ENCODE data around the gene PUSL1.
A peak's percentile ranks its signal among the peaks of the same experiment; 100 is the strongest.

Gene PUSL1

DNA sequence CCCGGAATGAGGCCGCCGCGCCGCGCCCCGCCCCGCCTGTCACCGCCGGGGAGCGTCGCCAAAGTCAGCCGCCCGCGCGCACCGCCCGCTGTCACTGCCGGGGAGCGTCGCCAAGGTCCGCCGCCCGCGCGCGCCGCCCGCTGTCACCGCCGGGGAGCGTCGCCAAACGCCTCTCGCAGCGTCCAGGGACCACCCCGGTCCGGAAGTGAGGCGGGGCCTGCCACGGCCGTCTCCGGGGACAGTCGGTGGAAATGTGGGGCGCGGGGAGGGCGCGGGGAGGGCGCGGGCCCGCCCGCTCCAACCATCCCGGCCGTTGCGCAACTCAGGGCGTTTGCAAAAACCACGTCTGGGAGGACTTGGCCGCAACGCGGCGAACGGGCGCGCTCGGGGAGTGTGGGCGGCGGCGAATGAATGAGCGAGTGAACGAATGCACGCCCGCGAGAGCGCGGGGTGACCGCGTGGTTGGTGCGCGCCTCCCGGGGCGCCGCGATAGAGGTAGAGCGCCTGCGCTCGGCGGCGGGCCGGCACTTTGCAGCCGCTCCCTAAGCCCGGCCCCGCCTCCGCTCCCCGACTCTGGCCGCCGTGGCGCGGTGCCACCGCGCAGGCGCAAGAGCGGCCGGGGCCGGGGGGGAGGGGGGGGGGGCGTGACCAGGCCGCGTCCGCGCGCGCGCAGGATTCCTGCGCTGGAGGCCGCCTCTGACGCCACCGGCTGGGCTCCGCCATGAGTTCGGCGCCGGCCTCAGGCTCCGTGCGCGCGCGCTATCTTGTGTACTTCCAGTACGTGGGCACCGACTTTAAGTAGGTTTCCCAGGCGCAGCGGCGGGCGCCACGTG, at the start of gene PUSL1, which contains the start of gene ACAP3:
PUSL1 (plus strand) TSS at position 675 of the 833 bp plus-strand sequence; CDS start at position 722, 47 bp downstream.
ACAP3 (minus strand) TSS at position 8 of the 833 bp plus-strand sequence. CDS start 115 bp downstream, outside the sequence.
- peak; percentile 82 to 87 for DNase-seq

DNA sequence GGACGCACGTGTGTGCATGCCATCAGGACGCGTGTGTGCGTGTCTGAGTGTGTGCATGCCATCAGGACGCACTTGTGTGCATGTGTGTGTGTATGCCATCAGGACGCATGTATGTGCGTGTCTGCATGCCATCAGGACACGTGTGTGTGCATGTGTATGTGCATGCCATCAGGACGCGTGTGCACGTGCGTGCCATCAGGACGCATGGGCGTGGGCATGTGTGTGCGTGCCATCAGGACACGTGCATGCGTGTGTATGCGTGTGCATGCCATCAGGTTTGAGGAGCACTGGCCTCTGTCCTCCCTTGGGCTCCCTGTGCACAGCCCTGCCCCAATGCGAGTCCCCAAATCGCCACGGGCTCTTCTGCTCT, 49.3 kb upstream of the PUSL1 start:
- DNase-seq = no peak

- no peak for DNase-seq
Measured at GRCh38 chr1:1259540-1259939, 48.9 kb upstream of the PUSL1 start.

- DNase-seq = no peak
Measured at GRCh38 chr1:1259951-1260600, 48.3 kb upstream of the PUSL1 start.

DNA sequence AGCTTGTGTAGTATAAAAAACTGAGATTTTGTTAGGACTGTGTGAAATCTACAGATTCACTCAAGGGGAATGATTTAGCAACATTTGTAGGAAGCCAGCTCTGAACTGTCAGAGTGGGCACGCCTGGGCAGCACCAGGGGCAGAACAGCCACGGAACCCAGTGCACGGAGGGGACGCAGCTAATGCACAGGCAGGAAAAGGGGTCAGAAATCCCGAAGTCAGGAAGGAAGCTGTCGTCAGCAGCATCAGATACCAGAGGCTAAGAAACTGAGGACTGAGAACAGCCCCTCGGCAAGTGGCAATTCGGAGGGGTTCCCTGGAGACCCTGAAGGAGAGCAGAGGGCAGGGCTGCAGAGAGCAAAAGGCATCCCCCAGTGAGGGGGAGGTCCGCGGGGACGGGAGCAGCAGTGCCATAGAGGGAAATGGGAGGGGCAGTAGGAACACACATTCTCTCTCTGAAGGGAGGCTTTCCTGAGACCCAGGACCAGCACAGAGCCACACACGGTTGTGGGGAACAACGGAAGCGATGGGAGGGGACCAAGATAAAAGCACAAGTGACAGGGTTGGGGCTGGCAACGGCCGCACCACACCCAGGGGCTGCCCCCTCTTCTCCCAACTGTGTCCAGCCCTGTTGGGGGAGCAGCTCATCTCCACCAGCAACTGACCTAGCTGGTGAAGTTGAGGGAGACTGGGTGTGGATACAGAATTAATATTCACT, 47.4 kb upstream of the PUSL1 start:
- no peak for DNase-seq

- DNase-seq = no peak
Measured at GRCh38 chr1:1262071-1262470, 46.3 kb upstream of the PUSL1 start.

- DNase-seq = no peak
Measured at GRCh38 chr1:1262758-1263157, 45.6 kb upstream of the PUSL1 start.

GRCh38 chr1:1264026-1264425, 44.4 kb upstream of the PUSL1 start:
- DNase-seq = no peak

GRCh38 chr1:1264868-1265272, 43.5 kb upstream of the PUSL1 start:
- DNase-seq = no peak

- DNase-seq = no peak
Measured at GRCh38 chr1:1267488-1268283, 40.7 kb upstream of the PUSL1 start.

DNA sequence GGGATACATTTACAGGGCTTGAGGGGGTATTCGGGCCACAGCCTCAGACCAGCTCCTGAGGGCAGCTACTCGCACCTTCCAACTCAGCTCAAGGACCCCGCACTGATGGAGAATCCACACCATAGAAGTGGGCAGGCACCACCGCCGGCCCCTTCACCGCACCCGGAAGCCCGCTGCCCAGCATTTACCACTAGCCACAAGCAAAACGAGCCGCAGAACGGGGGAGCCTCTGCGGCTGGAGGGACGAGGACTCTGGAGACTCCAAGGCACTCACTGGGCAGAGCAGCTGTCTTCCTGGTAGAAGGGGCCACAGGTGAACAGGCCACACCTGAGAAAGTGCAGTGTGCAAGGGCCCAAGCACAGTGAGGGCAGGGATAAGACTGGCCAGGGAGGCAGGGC, 40.1 kb upstream of the PUSL1 start:
- no peak for DNase-seq

- no peak for DNase-seq
Measured at GRCh38 chr1:1270813-1271212, 37.6 kb upstream of the PUSL1 start.

- DNase-seq = no peak
Measured at GRCh38 chr1:1272341-1273208, 35.8 kb upstream of the PUSL1 start.

DNA sequence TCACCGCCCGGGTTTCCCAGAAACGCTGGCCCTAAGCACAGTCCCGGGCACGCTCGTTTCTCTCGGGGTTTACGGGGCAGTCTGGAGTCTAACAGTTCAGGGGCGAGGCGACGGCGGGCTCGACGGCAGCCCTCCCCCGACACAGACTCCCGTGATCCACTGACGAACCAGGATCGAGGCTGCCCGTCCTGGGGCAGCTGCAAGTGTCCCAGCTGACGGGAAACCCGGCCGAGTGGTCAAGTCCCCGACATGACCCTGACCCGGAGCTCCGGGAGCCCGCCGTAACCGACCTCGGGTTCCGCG, 35.2 kb upstream of the PUSL1 start:
- no peak for DNase-seq

DNA sequence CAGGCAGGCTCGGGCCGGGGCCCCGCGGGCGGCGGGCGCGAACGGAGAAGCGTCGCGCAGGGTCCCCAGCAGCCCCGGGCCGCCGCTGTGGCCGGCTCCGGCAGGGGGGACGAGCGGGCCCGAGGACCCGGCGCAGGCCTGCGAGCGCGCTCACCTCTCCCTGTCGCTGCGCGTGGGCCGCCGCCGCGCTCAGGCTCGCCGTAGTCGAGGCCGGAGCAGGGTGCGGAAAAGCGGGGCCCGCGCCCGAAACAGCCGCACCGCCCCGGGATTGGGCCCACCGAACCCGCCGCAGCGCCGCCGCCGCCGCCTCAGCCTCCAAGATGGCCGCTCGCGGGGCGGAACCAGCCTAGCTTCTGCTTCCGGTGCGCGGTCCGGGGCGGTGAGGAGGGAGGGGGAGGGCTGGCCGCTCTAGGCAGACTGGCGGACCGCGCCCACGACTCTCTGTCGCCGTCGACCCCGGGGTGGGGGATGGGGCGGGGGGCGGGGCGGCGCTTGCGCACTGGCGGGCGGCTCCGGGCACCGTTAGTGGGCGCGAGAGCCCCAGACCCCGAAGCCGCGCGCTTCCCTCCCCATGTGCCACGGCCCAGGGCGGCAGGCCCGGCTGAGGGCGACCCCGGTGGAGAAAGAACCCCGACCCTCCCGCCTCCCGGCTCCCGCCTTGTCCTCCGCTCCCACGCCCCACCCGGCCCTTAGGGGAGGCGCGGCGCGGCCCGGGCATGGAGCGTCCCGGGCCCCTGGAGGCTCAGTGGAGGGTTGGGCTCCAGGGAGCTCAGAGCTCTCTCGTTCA, 34.7 kb upstream of the PUSL1 start, which contains the start of gene UBE2J2:
UBE2J2 (minus strand) TSS at position 343 of the 787 bp plus-strand sequence. CDS start 5,862 bp downstream, outside the sequence.
- peak; percentile 89 to 92 for DNase-seq

- DNase-seq = no peak
Measured at GRCh38 chr1:1274299-1274930, 34.0 kb upstream of the PUSL1 start.

GRCh38 chr1:1274931-1275431, 33.4 kb upstream of the PUSL1 start:
- no peak for DNase-seq

DNA sequence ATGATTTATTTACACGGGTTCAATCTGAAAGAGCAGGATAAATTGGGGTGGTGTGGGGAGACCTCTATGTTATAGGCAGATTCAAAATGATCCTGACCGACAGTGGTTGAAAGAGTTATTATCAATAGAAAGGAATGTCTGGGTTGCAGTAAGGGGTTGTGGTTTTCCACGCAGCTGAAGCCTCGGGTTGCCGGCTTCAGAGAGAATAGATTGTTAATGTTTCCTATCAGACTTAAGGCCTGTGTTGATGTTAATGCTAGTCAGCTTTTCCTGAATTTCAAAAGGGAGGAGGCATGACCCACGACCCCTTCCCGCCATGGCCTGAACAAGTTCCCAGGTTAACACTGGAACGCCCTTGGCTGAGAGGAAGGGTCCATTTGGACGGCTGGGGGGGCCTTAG, 32.6 kb upstream of the PUSL1 start:
- DNase-seq = no peak

DNA sequence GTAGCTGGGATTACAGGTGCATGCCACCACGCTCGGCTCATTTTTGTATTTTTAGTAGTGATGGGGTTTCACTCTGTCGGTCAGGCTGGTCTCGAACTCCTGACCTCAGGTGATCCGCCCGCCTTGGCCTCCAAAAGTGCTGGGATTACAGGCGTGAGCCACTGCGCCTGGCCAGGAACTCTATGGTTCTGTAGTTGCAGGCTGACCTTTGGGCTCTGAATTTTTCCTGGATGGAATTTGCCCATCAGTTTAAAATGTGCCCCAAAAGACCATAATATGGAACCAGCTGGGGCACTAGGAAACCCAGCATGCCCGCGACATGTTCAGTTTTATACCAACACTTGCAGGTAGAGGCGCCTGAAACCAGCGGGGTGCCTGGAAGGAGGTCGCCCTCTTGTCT, 29.8 kb upstream of the PUSL1 start:
- DNase-seq = no peak

GRCh38 chr1:1279028-1279427, 29.4 kb upstream of the PUSL1 start:
- DNase-seq = no peak
